ENCODE data around the gene ISLR2. TPM values are rescaled to one million over a fixed set of nuclear protein-coding genes. Genes with fewer than 3 reads are reported as not detected.
"Not testable (repeated sequence)": the region's sequence is repeated elsewhere in the genome, so short reads cannot be mapped to it uniquely, and the experiment has no call there.

The ISLR2 gene
- total RNA-seq, 1 experiment from 2014 or later = 6.3 TPM

- DNase-seq = no peak
- no peak overlapping the region for H3K4me3 ChIP-seq (ENCODE audit: insufficient read depth, low read depth, low read length)
- no peaks in the 10 kb centered on the region for H3K27me3 ChIP-seq (ENCODE audit: control insufficient read depth, insufficient read depth, low read length)
- H3K36me3 ChIP-seq (replicated peaks; ENCODE audit: control insufficient read depth, insufficient read depth, low read length) = no peaks in the 10 kb centered on the region
These were observed 28.7 kb downstream of the ISLR2 start for GRCh38 chr15:74158855-74159650.

GRCh38 chr15:74159773-74160172 is 29.4 kb downstream of the ISLR2 start:
- Histone ChIP-seq H3K36me3 (replicated peaks; ENCODE audit: control insufficient read depth, insufficient read depth, low read length) (no peaks in the 10 kb centered on the region), H3K27me3 (ENCODE audit: control insufficient read depth, insufficient read depth, low read length) (no peaks in the 10 kb centered on the region), H3K4me3 (ENCODE audit: insufficient read depth, low read depth, low read length) (no peak overlapping the region)
- DNase-seq = no peak

- H3K36me3 ChIP-seq (replicated peaks; ENCODE audit: control insufficient read depth, insufficient read depth, low read length); H3K27me3 ChIP-seq (ENCODE audit: control insufficient read depth, insufficient read depth, low read length); H3K4me3 ChIP-seq (ENCODE audit: insufficient read depth, low read depth, low read length); DNase-seq: not testable (repeated sequence)
These were observed 30.0 kb downstream of the ISLR2 start for GRCh38 chr15:74160390-74160789.

GRCh38 chr15:74162195-74162536 is 31.8 kb downstream of the ISLR2 start:
- H3K4me3 ChIP-seq (ENCODE audit: insufficient read depth, low read depth, low read length); H3K36me3 ChIP-seq (replicated peaks; ENCODE audit: control insufficient read depth, insufficient read depth, low read length); DNase-seq; H3K27me3 ChIP-seq (ENCODE audit: control insufficient read depth, insufficient read depth, low read length): not testable (repeated sequence)

- H3K4me3 ChIP-seq (ENCODE audit: insufficient read depth, low read depth, low read length) = no peak overlapping the region
- no peak for DNase-seq
These were observed 35.1 kb downstream of the ISLR2 start for GRCh38 chr15:74165461-74165860.

GRCh38 chr15:74167891-74168331 is 37.5 kb downstream of the ISLR2 start:
- H3K27me3 ChIP-seq (ENCODE audit: control insufficient read depth, insufficient read depth, low read length) = no peaks in the 10 kb centered on the region; the same call in 1 of the 2 replicates
- no peak overlapping the region for H3K4me3 ChIP-seq (ENCODE audit: insufficient read depth, low read depth, low read length)
- peak; percentile 19 for DNase-seq
- no peaks in the 10 kb centered on the region for H3K36me3 ChIP-seq (replicated peaks; ENCODE audit: control insufficient read depth, insufficient read depth, low read length)

More at GRCh38 chr15:74165461-74165860, 35.1 kb downstream of the ISLR2 start:
- Histone ChIP-seq H3K27me3 (ENCODE audit: control insufficient read depth, insufficient read depth, low read length) (no peaks in the 10 kb centered on the region), H3K36me3 (replicated peaks; ENCODE audit: control insufficient read depth, insufficient read depth, low read length) (no peaks in the 10 kb centered on the region)

GRCh38 chr15:74168711-74169126 is 38.3 kb downstream of the ISLR2 start:
- DNase-seq = no peak
- H3K4me3 ChIP-seq (ENCODE audit: insufficient read depth, low read depth, low read length) = no peak overlapping the region

GRCh38 chr15:74170071-74170844 is 39.9 kb downstream of the ISLR2 start:
- peak; percentile 29 for DNase-seq
- H3K27me3 ChIP-seq (ENCODE audit: control insufficient read depth, insufficient read depth, low read length) = no peaks in the 10 kb centered on the region; the same call in 1 of the 2 replicates
- H3K36me3 ChIP-seq (replicated peaks; ENCODE audit: control insufficient read depth, insufficient read depth, low read length) = no peaks in the 10 kb centered on the region

More at GRCh38 chr15:74168711-74169126, 38.3 kb downstream of the ISLR2 start:
- no peaks in the 10 kb centered on the region for H3K36me3 ChIP-seq (replicated peaks; ENCODE audit: control insufficient read depth, insufficient read depth, low read length)
- no peaks in the 10 kb centered on the region; the same call in 1 of the 2 replicates for H3K27me3 ChIP-seq (ENCODE audit: control insufficient read depth, insufficient read depth, low read length)

GRCh38 chr15:74170875-74171578 is 40.6 kb downstream of the ISLR2 start:
- Histone ChIP-seq H3K4me3 (ENCODE audit: insufficient read depth, low read depth, low read length) (no peak overlapping the region), H3K36me3 (replicated peaks; ENCODE audit: control insufficient read depth, insufficient read depth, low read length) (no peaks in the 10 kb centered on the region), H3K27me3 (ENCODE audit: control insufficient read depth, insufficient read depth, low read length) (no peaks in the 10 kb centered on the region; the same call in 1 of the 2 replicates)
- DNase-seq = no peak

More at GRCh38 chr15:74170071-74170844, 39.9 kb downstream of the ISLR2 start:
- no peak overlapping the region for H3K4me3 ChIP-seq (ENCODE audit: insufficient read depth, low read depth, low read length)

- no peak for DNase-seq
- Histone ChIP-seq H3K4me3 (ENCODE audit: insufficient read depth, low read depth, low read length) (no peak overlapping the region), H3K27me3 (ENCODE audit: control insufficient read depth, insufficient read depth, low read length) (no peaks in the 10 kb centered on the region; the same call in 1 of the 2 replicates)
These were observed 41.7 kb downstream of the ISLR2 start for GRCh38 chr15:74171965-74172541.

GRCh38 chr15:74172701-74173379 is 42.5 kb downstream of the ISLR2 start:
- Histone ChIP-seq H3K36me3 (replicated peaks; ENCODE audit: control insufficient read depth, insufficient read depth, low read length) (no peaks in the 10 kb centered on the region), H3K4me3 (ENCODE audit: insufficient read depth, low read depth, low read length) (no peak overlapping the region), H3K27me3 (ENCODE audit: control insufficient read depth, insufficient read depth, low read length) (no peaks in the 10 kb centered on the region; the same call in 1 of the 2 replicates)
- peak; percentile 87 for DNase-seq

More at GRCh38 chr15:74171965-74172541, 41.7 kb downstream of the ISLR2 start:
- H3K36me3 ChIP-seq (replicated peaks; ENCODE audit: control insufficient read depth, insufficient read depth, low read length) = no peaks in the 10 kb centered on the region

- H3K4me3 ChIP-seq (ENCODE audit: insufficient read depth, low read depth, low read length) = no peak within 1 kb of the TSS
- no peaks in the 10 kb centered on the region for H3K36me3 ChIP-seq (replicated peaks; ENCODE audit: control insufficient read depth, insufficient read depth, low read length)
- DNase-seq = peak; percentile 77
- no peaks in the 10 kb centered on the region; the same call in 1 of the 2 replicates for H3K27me3 ChIP-seq (ENCODE audit: control insufficient read depth, insufficient read depth, low read length)
These were observed 43.2 kb downstream of the ISLR2 start, which contains the start of gene ISLR for GRCh38 chr15:74173380-74174218. Gene ISLR, plus strand, starts transcription at chr15:74173710. Its CDS starts 1,149 bp downstream, at chr15:74174859.
